Transverse colon (tissue), 4 donors: ENCODE results near the gene NAT10.

Experiments used
- POLR2AphosphoS5 ChIP-seq, 3 donors: sonication (generic); formaldehyde crosslinking; IDR thresholded peaks; one replicate each; pipeline ENCODE4 v1.6.1; 2016; ENCODE audit warnings: antibody characterized with exemption in 3 of 3
- TF ChIP-seq, protein P1 (sequence below), 5 experiments: fragments of 200-600 bp in 3 of 5; fragments of 450-650 bp in 2 of 5; sonication (generic) in 3 of 5; IDR thresholded peaks; 1 replicate in 2 of 5; 2 replicates in 3 of 5; pipeline ENCODE4 v1.5.1; 2016 to 2017; ENCODE audit warnings: antibody characterized with exemption in 5 of 5, inconsistent platforms in 3 of 5, mild to moderate bottlenecking in 2 of 5, moderate library complexity in 1 of 5

DNA sequence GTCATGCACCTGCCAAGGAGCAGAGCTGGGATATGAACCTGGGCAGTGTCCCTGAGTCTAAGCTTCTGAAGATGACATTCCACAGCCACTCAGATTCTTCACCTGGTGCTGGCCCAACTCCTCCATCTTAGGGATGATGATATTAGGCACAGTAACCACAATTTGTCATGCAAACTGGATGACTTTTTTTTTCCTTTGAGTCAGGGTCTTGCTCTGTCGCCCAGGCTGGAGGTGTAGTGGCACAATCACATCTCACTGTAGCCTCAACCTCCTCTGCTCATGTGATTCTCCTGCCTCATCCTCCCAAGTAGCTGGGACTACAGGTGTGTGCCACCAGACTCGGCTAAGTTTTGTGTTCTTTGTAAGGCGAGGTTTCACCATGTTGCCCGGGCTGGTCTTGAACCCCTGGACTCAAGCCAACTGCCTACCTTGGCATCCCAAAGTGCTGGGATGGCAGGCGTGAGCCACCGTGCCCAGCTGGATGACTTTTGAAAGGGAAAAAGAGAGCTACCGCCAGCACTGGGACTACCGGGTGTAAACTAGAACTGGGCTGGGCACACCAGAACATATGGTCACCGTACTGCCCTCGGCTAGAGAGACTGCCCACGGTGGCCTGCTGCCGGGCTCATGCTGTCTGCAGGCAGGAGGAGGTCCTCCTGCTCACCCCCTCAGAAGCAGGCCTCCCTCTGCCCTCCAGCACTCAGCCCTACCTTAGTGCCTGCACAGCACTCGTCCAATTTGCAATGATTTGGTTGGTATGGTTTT is 77.7 kb downstream of the NAT10 start:
- TF ChIP-seq, protein P1, sequence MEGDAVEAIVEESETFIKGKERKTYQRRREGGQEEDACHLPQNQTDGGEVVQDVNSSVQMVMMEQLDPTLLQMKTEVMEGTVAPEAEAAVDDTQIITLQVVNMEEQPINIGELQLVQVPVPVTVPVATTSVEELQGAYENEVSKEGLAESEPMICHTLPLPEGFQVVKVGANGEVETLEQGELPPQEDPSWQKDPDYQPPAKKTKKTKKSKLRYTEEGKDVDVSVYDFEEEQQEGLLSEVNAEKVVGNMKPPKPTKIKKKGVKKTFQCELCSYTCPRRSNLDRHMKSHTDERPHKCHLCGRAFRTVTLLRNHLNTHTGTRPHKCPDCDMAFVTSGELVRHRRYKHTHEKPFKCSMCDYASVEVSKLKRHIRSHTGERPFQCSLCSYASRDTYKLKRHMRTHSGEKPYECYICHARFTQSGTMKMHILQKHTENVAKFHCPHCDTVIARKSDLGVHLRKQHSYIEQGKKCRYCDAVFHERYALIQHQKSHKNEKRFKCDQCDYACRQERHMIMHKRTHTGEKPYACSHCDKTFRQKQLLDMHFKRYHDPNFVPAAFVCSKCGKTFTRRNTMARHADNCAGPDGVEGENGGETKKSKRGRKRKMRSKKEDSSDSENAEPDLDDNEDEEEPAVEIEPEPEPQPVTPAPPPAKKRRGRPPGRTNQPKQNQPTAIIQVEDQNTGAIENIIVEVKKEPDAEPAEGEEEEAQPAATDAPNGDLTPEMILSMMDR (IDR thresholded peaks at IDR 0.05), result no peak
- no peak for TF ChIP-seq POLR2AphosphoS5 (IDR thresholded peaks at IDR 0.05)
